OCI-LY7 (cell line): ENCODE results near the gene KHK. TPM values are rescaled to one million over a fixed set of nuclear protein-coding genes. Genes with fewer than 3 reads are reported as not detected.

Experiments
- BruUV-seq: library from RNA; stranded (reverse); fragments of 400-500 nt; replicated peaks from 2 replicates; lab custom pipeline; 2021; lab: Mats Ljungman, UMichigan
- CTCF ChIA-PET: fragments of 300-600 bp; sonication (Branson Sonifier 250); formaldehyde crosslinking; loops from one replicate; lab custom pipeline; 2022; ENCODE audit warnings: antibody characterized with exemption; ENCODE audit not compliant: unreplicated experiment; lab: Charles Lee
- POLR2A ChIA-PET: fragments of 300-600 bp; sonication (Branson Sonifier 250); formaldehyde crosslinking; loops from one replicate; lab custom pipeline; 2022; ENCODE audit warnings: antibody characterized with exemption; lab: Charles Lee
- DNase-seq: peaks from one replicate; pipeline ENCODE4 v3.0.0-alpha.2; 2015; ENCODE audit warnings: low spot score
- H2AFZ ChIP-seq: fragments of 200-600 bp; sonication (generic), shearing (Covaris generic); 2 replicates; pipeline ENCODE4 v1.6.1; 2014; ENCODE audit warnings: mild to moderate bottlenecking, antibody characterized with exemption, low read length, moderate library complexity
- H3K27ac ChIP-seq: fragments of 200-600 bp; sonication (generic); 2 replicates; pipeline ENCODE4 v1.5.1; 2014; ENCODE audit warnings: mixed run types, low read depth, mild to moderate bottlenecking, moderate library complexity, low read length, inconsistent platforms; ENCODE audit not compliant: poor library complexity, severe bottlenecking
- H3K36me3 ChIP-seq: fragments of 200-600 bp; sonication (generic); 2 replicates; pipeline ENCODE4 v1.6.1; 2014; ENCODE audit warnings: mild to moderate bottlenecking, antibody characterized with exemption, low read length, moderate library complexity, mixed read lengths; ENCODE audit not compliant: insufficient read depth
- H3K4me1 ChIP-seq: fragments of 200-600 bp; sonication (generic); 2 replicates; pipeline ENCODE4 v1.5.1; 2014; ENCODE audit warnings: mild to moderate bottlenecking, low read length; ENCODE audit not compliant: insufficient read depth, poor library complexity, severe bottlenecking
- H3K4me2 ChIP-seq: fragments of 200-600 bp; sonication (generic); 2 replicates; pipeline ENCODE4 v1.6.1; 2014; ENCODE audit warnings: mild to moderate bottlenecking, low read length
- H3K4me3 ChIP-seq: fragments of 200-600 bp; sonication (generic); 2 replicates; pipeline ENCODE4 v1.5.1; 2014; ENCODE audit warnings: mild to moderate bottlenecking, low read depth, low read length; ENCODE audit not compliant: poor library complexity, severe bottlenecking
- H3K79me2 ChIP-seq: fragments of 200-600 bp; sonication (generic); 2 replicates; pipeline ENCODE4 v1.6.1; 2016; ENCODE audit warnings: low read depth, mild to moderate bottlenecking, low read length, moderate library complexity, mixed read lengths; ENCODE audit not compliant: insufficient read depth
- H3K9me2 ChIP-seq: fragments of 200-600 bp; sonication (generic); 2 replicates; pipeline ENCODE4 v1.6.1; 2016; ENCODE audit warnings: mild to moderate bottlenecking, low read length, mixed read lengths; ENCODE audit not compliant: insufficient read depth
- H3K9me3 ChIP-seq: fragments of 200-600 bp; sonication (generic); 2 replicates; pipeline ENCODE4 v1.6.1; 2014; ENCODE audit warnings: mild to moderate bottlenecking, mixed run types, low read length, mixed read lengths
- H4K20me1 ChIP-seq: fragments of 200-600 bp; sonication (generic); 2 replicates; pipeline ENCODE4 v1.6.1; 2014; ENCODE audit warnings: mild to moderate bottlenecking, antibody characterized with exemption, low read length, moderate library complexity, mixed read lengths; ENCODE audit not compliant: insufficient read depth
- CTCF ChIP-seq: fragments of 200-600 bp; sonication (generic); conservative IDR thresholded peaks from 2 replicates; pipeline ENCODE4 v1.5.1; 2014; ENCODE audit warnings: mild to moderate bottlenecking, antibody characterized with exemption, low read length, moderate library complexity, mixed read lengths
- EZH2phosphoT487 ChIP-seq: fragments of 200-600 bp; sonication (generic); IDR thresholded peaks from 2 replicates; pipeline ENCODE4 v1.6.1; 2018; ENCODE audit warnings: low read depth, borderline replicate concordance, mild to moderate bottlenecking, mixed run types, antibody characterized with exemption, low read length, moderate library complexity, mixed read lengths
- intact Hi-C: fragments of 100-400 bp; cut with micrococcal nuclease; formaldehyde crosslinking; loops from one replicate; pipeline ENCODE4 v1.10.0; 2022; ENCODE audit not compliant: unreplicated experiment
- total RNA-seq, 2 experiments: library from RNA; depleted of rRNA in 1 of 2; stranded (reverse); fragments of >200 nt in 1 of 2; shearing (Covaris generic) in 1 of 2; gene quantifications; 2 replicates each; pipeline ENCODE4 v1.2.3, GENCODE V29; 2014 to 2022

Gene KHK
- total RNA-seq, 2 experiments from 2014 or later = 9.7 to 17.9 TPM

GRCh38 chr2:27085062-27085672, 1.4 kb upstream of the KHK start:
- Histone ChIP-seq H3K9me3 (no peaks in the 10 kb centered on the region), H3K4me3 (peak overlapping the region; percentile 73), H3K79me2 (no peaks in the 10 kb centered on the region), H3K4me1 (peaks cover 56% of the 10 kb centered on the region), H3K9me2 (no peaks in the 10 kb centered on the region), H2AFZ (no peak overlapping the region), H3K27ac (no peak overlapping the region), H4K20me1 (no peaks in the 10 kb centered on the region), H3K36me3 (no peaks in the 10 kb centered on the region), H3K4me2 (peak overlapping the region; percentile 98)
- DNase-seq = no peak
- TF ChIP-seq CTCF = no peak
- no peak for TF ChIP-seq EZH2phosphoT487
- intact Hi-C loops = no loop called here
- ChIA-PET CTCF (interaction anchor here (0.6 kb wide), 1 partner anchor 166 kb away, joined by 4 read pairs; no protein-coding TSS in a partner anchor), POLR2A (interaction anchor here (1.1 to 1.7 kb wide), 2 partner anchors 35 to 42 kb away, joined by 3 read pairs; no protein-coding TSS in a partner anchor)
- BruUV-seq = no TSS peak

GRCh38 chr2:27085673-27086089, 891 bp upstream of the KHK start:
- TF ChIP-seq CTCF (no peak), EZH2phosphoT487 (no peak)
- Histone ChIP-seq H3K4me1 (peaks cover 51% of the 10 kb centered on the region), H3K36me3 (no peaks in the 10 kb centered on the region), H3K4me3 (peak overlapping the region; percentile 73), H3K9me2 (no peaks in the 10 kb centered on the region), H4K20me1 (no peaks in the 10 kb centered on the region), H2AFZ (peak overlapping the region; percentile 88; the same call in 1 of the 2 replicates), H3K79me2 (no peaks in the 10 kb centered on the region), H3K9me3 (no peaks in the 10 kb centered on the region), H3K4me2 (peak overlapping the region; percentile 98), H3K27ac (no peak overlapping the region)
- ChIA-PET CTCF (interaction anchor here (0.6 kb wide), 1 partner anchor 165 kb away, joined by 4 read pairs; no protein-coding TSS in a partner anchor), POLR2A (interaction anchor here (1.1 kb wide), 1 partner anchor 42 kb away, joined by 3 read pairs; no protein-coding TSS in a partner anchor)
- BruUV-seq = no TSS peak
- no peak for DNase-seq
- intact Hi-C loops = loop anchor here (1.0 to 2.0 kb wide), 5 partner anchors 14 to 127 kb away; partner anchors contain the start of genes AGBL5, ATRAID, OST4 and SLC5A6
